Measurements from ENCODE around the gene CHMP2B. TPM values are rescaled to one million over a fixed set of nuclear protein-coding genes. Genes with fewer than 3 reads are reported as not detected.

Gene CHMP2B
- total and polyA plus RNA-seq, 2 of the 8 experiments (the other 6 are each of a cell fraction or from before 2014, with no cell fraction given): 14.0 to 56.5 TPM

- Histone ChIP-seq H4K20me1 (replicated peaks in 1 of 2; ENCODE audit: control insufficient read depth in 1 of 2, insufficient read depth in 2 of 2, low read length in 2 of 2) (peaks cover 1% of the 10 kb centered on the region in 2 experiments), H4K8ac (ENCODE audit: extremely low read depth, insufficient read depth, low read length) (no peak overlapping the region), H3K79me1 (ENCODE audit: low read depth, low read length) (no peaks in the 10 kb centered on the region), H3K27me3 (replicated peaks in 1 of 4; ENCODE audit: control insufficient read depth in 3 of 4, extremely low read depth in 1 of 4, insufficient read depth in 3 of 4, low read length in 3 of 4) (no peaks in the 10 kb centered on the region), H2AK5ac (ENCODE audit: low read depth, low read length) (no peak overlapping the region), H2BK15ac (ENCODE audit: low read length) (no peak overlapping the region), H3K4me3 (ENCODE audit: extremely low read depth in 1 of 4, insufficient read depth in 2 of 4, low read depth in 3 of 4, low read length in 4 of 4) (0 out of 8 replicates have a peak overlapping the region, but pooled peaks of 1 of the 4 experiments have one; percentile 97), H3K9ac (replicated peaks in 1 of 4; ENCODE audit: extremely low read depth in 1 of 4, low read depth in 3 of 4, low read length in 3 of 4) (no peak overlapping the region), H3K14ac (ENCODE audit: insufficient read length) (no peak overlapping the region), H4K5ac (ENCODE audit: insufficient read length, low read depth, low read length) (no peak overlapping the region), H2BK120ac (replicated peaks; ENCODE audit: low read depth, low read length) (no peak overlapping the region), H3K4me1 (replicated peaks in 1 of 4; ENCODE audit: control insufficient read depth in 3 of 4, insufficient read depth in 4 of 4, low read length in 3 of 4) (peaks cover 0 to 4% (median 0%) of the 10 kb centered on the region in 4 experiments; a peak in 1 of 7 replicates), H2BK5ac (ENCODE audit: low read depth, low read length) (no peak overlapping the region), H3K4ac (replicated peaks; ENCODE audit: insufficient read length, low read depth, low read length) (no peak overlapping the region), H2BK20ac (ENCODE audit: low read length) (no peak overlapping the region), H3K79me2 (ENCODE audit: control insufficient read depth in 1 of 2, insufficient read depth in 2 of 2, low read length in 2 of 2) (peaks cover 0 to 31% of the 10 kb centered on the region in 2 experiments; a peak in 3 of 4 replicates), H2AFZ (ENCODE audit: low read length) (no peak overlapping the region), H3K9me3 (ENCODE audit: insufficient read depth in 2 of 2, low read depth in 1 of 2, low read length in 1 of 2) (no peaks in the 10 kb centered on the region), H3K27ac (ENCODE audit: low read depth, low read length) (no peak overlapping the region), H3K23me2 (ENCODE audit: low read depth, low read length) (peaks cover 5% of the 10 kb centered on the region; the same call in 1 of the 2 replicates), H3K56ac (replicated peaks; ENCODE audit: insufficient read length, low read depth, low read length) (no peak overlapping the region), H2BK12ac (ENCODE audit: low read depth, low read length) (no peak overlapping the region), H3K4me2 (ENCODE audit: insufficient read depth in 1 of 2, low read depth in 2 of 2, low read length in 2 of 2) (no peak overlapping the region; a peak in 1 of 4 replicates), H3K23ac (ENCODE audit: insufficient read length) (no peak overlapping the region), H3K18ac (ENCODE audit: extremely low read depth, low read length) (no peak overlapping the region), H3K36me3 (ENCODE audit: control insufficient read depth in 2 of 4, insufficient read depth in 4 of 4, low read length in 3 of 4) (no peaks in the 10 kb centered on the region), H4K91ac (replicated peaks; ENCODE audit: insufficient read length, low read length) (no peak overlapping the region)
- WGBS, 2 experiments (ENCODE audit: extremely low coverage in 1 of 2, insufficient coverage in 1 of 2, insufficient read length in 1 of 2, insufficient replicate concordance in 2 of 2, low coverage in 1 of 2, low lambda C conversion rate in 2 of 2, missing lambda C conversion rate in 1 of 2): 91% methylated on average over 5 of the region's 5 CpGs; no CpG with 5 or more reads in 1 of the 2 experiments
- DNase-seq (ENCODE audit: low read depth in 1 of 2, low spot score in 2 of 2): no peak
- TF ChIP-seq SUZ12 (IDR thresholded peaks at IDR 0.05; ENCODE audit: low read length) (no peak), EP300 (IDR thresholded peaks at IDR 0.05; ENCODE audit: borderline replicate concordance in 1 of 2, low read depth in 2 of 2, low read length in 2 of 2) (no peak), POU5F1 (IDR thresholded peaks at IDR 0.05; ENCODE audit: low read depth, low read length) (no peak), RBBP5 (IDR thresholded peaks at IDR 0.05; ENCODE audit: borderline replicate concordance, low read depth, low read length) (no peak), PHF8 (conservative IDR thresholded peaks at IDR 0.05; ENCODE audit: low read depth, low read length) (no peak), POLR2AphosphoS5 (IDR thresholded peaks at IDR 0.05; ENCODE audit: low read depth, low read length) (no peak), POLR2A (IDR thresholded peaks at IDR 0.05; ENCODE audit: control extremely low read depth in 1 of 2, low read depth in 2 of 2, low read length in 2 of 2) (no peak), CBX8 (IDR thresholded peaks at IDR 0.05; ENCODE audit: borderline replicate concordance, low read depth, low read length) (no peak)
- TF ChIP-seq, protein P1, sequence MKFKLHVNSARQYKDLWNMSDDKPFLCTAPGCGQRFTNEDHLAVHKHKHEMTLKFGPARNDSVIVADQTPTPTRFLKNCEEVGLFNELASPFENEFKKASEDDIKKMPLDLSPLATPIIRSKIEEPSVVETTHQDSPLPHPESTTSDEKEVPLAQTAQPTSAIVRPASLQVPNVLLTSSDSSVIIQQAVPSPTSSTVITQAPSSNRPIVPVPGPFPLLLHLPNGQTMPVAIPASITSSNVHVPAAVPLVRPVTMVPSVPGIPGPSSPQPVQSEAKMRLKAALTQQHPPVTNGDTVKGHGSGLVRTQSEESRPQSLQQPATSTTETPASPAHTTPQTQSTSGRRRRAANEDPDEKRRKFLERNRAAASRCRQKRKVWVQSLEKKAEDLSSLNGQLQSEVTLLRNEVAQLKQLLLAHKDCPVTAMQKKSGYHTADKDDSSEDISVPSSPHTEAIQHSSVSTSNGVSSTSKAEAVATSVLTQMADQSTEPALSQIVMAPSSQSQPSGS (IDR thresholded peaks at IDR 0.05; ENCODE audit: low read length): no peak
- ChIA-PET CTCF (ENCODE audit: partially characterized antibody) (interaction anchor here (1.4 kb wide), 1 partner anchor 35 kb away, joined by 5 read pairs; no protein-coding TSS in a partner anchor), POLR2A (ENCODE audit: partially characterized antibody) (no interaction called here)
- FAIRE-seq: no peak
These were observed 1.4 kb upstream of the CHMP2B start for GRCh38 chr3:87225659-87226058.

All from H1 (cell line).